ENCODE data around the gene WDR33.

DNA sequence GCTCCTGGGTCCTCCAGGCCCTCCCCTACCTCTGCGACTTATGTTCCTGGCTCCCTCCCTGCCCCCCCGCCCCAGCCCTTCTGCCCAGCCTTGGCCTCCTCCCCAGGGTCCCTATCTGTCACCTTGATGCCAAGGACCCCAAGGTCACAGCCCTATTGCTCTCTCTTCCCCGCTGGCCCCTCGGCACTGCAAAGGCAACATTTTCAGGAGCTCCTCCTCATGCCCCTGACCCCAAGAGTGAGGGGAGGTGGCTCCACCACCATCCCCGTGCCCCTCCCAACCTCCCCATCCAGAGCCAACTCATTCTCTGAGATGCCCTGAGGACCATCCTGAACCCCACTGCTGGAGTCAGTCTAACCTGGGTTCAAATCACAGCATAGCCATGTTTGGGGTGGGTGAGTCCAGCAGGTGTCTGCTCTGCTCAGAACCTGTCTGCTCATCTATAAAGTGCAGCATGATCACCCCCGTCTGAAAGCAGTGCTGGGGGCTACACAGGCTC lies 147.4 kb downstream of the WDR33 start:
- TF ChIP-seq, protein P1, sequence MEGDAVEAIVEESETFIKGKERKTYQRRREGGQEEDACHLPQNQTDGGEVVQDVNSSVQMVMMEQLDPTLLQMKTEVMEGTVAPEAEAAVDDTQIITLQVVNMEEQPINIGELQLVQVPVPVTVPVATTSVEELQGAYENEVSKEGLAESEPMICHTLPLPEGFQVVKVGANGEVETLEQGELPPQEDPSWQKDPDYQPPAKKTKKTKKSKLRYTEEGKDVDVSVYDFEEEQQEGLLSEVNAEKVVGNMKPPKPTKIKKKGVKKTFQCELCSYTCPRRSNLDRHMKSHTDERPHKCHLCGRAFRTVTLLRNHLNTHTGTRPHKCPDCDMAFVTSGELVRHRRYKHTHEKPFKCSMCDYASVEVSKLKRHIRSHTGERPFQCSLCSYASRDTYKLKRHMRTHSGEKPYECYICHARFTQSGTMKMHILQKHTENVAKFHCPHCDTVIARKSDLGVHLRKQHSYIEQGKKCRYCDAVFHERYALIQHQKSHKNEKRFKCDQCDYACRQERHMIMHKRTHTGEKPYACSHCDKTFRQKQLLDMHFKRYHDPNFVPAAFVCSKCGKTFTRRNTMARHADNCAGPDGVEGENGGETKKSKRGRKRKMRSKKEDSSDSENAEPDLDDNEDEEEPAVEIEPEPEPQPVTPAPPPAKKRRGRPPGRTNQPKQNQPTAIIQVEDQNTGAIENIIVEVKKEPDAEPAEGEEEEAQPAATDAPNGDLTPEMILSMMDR (IDR thresholded peaks at IDR 0.05 in 2 of 3, conservative IDR thresholded peaks at IDR 0.05 in 1 of 3; ENCODE audit: control insufficient read depth in 2 of 3, extremely low read depth in 1 of 3, insufficient read depth in 1 of 3, low read depth in 3 of 3, low read length in 3 of 3), result no peak
- TF ChIP-seq EZH2 (IDR thresholded peaks at IDR 0.05; ENCODE audit: borderline replicate concordance, control insufficient read depth, low read depth, low read length) (no peak), SPI1 (IDR thresholded peaks at IDR 0.05; ENCODE audit: borderline replicate concordance, insufficient read depth, low read depth, low read length) (no peak), BRCA1 (IDR thresholded peaks at IDR 0.05; ENCODE audit: low read depth, low read length) (no peak), CHD2 (IDR thresholded peaks at IDR 0.05; ENCODE audit: borderline replicate concordance, low read depth, low read length) (no peak)
- TF ChIP-seq, protein P2, sequence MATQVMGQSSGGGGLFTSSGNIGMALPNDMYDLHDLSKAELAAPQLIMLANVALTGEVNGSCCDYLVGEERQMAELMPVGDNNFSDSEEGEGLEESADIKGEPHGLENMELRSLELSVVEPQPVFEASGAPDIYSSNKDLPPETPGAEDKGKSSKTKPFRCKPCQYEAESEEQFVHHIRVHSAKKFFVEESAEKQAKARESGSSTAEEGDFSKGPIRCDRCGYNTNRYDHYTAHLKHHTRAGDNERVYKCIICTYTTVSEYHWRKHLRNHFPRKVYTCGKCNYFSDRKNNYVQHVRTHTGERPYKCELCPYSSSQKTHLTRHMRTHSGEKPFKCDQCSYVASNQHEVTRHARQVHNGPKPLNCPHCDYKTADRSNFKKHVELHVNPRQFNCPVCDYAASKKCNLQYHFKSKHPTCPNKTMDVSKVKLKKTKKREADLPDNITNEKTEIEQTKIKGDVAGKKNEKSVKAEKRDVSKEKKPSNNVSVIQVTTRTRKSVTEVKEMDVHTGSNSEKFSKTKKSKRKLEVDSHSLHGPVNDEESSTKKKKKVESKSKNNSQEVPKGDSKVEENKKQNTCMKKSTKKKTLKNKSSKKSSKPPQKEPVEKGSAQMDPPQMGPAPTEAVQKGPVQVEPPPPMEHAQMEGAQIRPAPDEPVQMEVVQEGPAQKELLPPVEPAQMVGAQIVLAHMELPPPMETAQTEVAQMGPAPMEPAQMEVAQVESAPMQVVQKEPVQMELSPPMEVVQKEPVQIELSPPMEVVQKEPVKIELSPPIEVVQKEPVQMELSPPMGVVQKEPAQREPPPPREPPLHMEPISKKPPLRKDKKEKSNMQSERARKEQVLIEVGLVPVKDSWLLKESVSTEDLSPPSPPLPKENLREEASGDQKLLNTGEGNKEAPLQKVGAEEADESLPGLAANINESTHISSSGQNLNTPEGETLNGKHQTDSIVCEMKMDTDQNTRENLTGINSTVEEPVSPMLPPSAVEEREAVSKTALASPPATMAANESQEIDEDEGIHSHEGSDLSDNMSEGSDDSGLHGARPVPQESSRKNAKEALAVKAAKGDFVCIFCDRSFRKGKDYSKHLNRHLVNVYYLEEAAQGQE (IDR thresholded peaks at IDR 0.05; ENCODE audit: low read depth, low read length), result no peak
